Omental fat pad (tissue), 4 donors: ENCODE results near the gene SYMPK. TPM values are rescaled to one million over a fixed set of nuclear protein-coding genes. Genes with fewer than 3 reads are reported as not detected.

ENCODE experiments used
- ATAC-seq: fragments of 150-250 bp; one replicate; pipeline ENCODE4 v1.9.1; 2016; ENCODE audit warnings: mild to moderate bottlenecking, moderate library complexity; ENCODE audit not compliant: low FRiP score
- DNase-seq: peaks from one replicate; pipeline ENCODE4 v3.0.0-alpha.2; 2019; ENCODE audit warnings: low spot score
- total RNA-seq, 4 donors: library from RNA; depleted of rRNA; stranded (reverse); fragments of >200 nt; gene quantifications; one replicate each; pipeline ENCODE4 v1.1.0, GENCODE V29; 2016
- TF ChIP-seq, protein P1 (sequence below), 3 donors: fragments of 450-650 bp; IDR thresholded peaks; one replicate each; pipeline ENCODE4 v1.5.1; 2016 to 2017; ENCODE audit warnings: antibody characterized with exemption in 3 of 3, mild to moderate bottlenecking in 3 of 3, moderate library complexity in 2 of 3

SYMPK gene
- total RNA-seq, 4 donors from 2014 or later, result 17.3 to 35.2 (median 27.1) TPM

DNA sequence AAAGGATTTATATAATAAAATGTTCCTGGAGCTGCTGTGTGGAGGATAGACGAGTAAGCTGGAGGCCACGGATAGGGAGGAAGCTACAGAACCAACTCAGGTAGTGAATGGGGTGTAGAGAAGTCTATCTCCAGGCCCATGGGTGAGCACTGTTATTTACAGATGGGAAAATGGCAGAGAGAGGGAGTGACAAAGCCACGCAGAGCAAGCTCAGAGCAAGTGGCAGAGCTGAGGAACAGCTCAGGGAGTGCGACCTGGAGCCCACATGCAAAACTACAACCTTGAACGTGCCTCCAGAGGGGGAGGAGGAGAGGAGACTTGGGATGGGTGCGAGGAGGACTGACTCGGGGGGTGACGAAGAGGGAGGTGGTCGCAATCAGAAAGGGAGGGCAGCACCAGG, 34.4 kb downstream of the SYMPK start:
- TF ChIP-seq, protein P1, sequence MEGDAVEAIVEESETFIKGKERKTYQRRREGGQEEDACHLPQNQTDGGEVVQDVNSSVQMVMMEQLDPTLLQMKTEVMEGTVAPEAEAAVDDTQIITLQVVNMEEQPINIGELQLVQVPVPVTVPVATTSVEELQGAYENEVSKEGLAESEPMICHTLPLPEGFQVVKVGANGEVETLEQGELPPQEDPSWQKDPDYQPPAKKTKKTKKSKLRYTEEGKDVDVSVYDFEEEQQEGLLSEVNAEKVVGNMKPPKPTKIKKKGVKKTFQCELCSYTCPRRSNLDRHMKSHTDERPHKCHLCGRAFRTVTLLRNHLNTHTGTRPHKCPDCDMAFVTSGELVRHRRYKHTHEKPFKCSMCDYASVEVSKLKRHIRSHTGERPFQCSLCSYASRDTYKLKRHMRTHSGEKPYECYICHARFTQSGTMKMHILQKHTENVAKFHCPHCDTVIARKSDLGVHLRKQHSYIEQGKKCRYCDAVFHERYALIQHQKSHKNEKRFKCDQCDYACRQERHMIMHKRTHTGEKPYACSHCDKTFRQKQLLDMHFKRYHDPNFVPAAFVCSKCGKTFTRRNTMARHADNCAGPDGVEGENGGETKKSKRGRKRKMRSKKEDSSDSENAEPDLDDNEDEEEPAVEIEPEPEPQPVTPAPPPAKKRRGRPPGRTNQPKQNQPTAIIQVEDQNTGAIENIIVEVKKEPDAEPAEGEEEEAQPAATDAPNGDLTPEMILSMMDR (IDR thresholded peaks at IDR 0.05), result no peak
- ATAC-seq (no peak), DNase-seq (no peak)

DNA sequence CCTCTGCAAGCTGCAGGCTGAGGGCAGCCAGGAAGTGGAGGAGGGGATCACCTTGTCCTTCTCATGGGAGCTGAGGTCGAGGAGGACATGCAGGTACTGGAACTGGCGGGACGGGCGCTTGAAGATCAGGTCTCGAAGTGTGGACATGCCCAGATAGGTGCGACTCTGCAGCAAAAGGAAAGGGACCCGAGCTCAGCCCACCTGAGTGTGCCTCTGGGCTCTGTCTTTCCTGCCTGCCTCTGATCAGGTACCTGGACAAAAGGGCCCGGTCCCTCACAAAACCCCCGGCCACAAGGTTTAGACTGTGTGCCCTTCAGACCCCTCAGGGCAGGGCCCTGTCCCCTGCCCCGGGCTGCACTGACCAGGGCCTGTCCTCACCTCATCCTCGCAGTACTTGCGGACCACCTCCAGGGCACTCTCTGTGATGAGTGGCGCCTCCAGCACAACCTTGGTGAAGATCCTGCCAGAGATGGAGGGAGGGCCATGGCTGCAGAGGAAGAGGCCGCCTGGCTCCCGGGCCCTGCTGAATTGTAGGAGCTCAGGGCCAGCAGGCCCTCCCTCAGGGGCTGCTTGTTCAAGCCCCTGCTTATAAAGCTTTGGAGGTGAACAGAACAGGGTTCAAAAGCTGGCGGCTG, 35.4 kb downstream of the SYMPK start:
- ATAC-seq (no peak), DNase-seq (no peak)
- TF ChIP-seq, protein P1 (IDR thresholded peaks at IDR 0.05), result no peak

DNA sequence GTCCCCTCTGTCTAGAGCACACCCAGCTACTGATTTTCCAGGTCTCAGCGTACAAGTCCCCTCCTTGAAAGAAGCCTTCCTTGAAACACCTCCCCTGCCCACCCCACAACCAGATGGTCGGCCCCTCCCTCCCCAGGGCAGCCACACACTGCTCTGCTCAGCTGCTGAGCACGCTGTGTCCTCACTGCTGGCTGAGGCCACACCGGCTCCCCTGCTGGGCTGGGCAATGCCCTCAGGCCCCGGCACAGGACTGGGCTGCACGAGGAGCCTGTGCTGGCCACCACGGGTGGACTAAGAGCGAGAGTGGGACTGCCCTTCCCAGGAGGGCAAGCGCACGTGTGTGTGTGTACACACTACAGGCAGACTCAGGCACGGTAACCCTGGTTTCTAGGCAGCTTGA, 36.0 kb downstream of the SYMPK start:
- DNase-seq, result no peak
- TF ChIP-seq, protein P1 (IDR thresholded peaks at IDR 0.05), result no peak
- ATAC-seq, result no peak

DNA sequence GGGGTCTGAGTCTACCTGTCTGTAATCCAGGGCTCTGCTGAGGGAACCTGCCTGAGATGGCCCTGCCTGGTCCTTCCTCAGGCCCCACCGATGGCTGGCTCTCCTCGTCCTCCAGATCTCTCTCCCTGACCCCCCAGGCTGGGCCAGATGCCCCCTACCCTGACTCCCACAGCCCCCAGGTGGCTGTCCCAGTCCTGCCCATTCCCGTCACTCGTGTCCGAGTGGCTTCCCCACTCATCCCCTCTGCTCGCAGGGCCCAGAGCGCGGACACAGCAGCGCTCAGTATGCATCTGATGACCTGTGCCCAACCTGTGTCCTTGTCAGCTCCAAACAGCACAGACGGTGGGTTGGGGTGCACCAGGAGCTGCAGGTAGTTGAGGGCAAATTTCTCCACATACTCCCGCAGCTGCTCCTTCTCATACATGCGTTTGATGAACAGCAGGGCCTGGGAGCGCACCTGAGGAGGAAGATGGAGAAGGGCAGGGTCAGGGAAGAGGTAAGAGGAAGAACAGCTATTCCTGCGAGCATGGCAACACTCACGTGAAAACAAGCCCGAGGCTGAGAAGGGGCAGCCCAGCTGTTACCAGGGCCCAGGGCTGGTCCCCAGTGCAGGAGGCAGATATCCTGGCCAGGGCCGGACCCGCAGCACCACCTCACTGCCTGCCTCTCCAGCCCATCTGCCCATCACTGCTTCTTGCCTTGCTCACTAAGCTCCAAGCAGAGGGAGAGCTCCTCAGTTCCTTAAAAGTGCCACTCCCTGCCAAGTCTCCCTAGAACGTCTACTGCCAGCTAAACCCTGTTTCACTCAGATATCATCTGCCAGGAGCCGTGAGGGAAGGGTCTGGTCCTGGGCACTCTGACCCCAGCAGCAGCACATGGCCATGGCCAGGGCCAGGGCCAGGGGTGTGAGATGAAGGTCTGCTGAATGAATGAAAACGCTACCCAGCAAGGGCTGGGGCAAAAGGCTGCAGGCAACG, 36.7 kb downstream of the SYMPK start:
- TF ChIP-seq, protein P1 (IDR thresholded peaks at IDR 0.05), result no peak
- ATAC-seq, result no peak
- no peak for DNase-seq

DNA sequence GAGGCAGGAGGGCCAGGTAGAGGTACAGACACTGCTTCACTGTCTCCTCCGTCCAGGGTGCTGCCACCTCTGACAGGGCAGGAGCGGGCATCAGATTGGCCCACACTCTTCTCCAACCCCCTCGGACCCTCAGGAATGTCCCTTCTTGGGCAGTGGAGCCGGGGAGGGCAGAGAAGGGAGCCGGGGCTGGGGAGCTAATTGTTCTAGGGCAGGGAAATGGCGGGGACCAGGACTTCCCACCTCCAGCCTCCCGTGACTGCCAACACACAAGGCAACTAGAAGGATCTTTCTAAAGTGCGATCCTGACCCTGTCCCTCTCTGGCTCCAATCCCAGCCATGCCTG, 37.7 kb downstream of the SYMPK start:
- ATAC-seq, result no peak
- TF ChIP-seq, protein P1 (IDR thresholded peaks at IDR 0.05), result no peak
- no peak for DNase-seq

DNA sequence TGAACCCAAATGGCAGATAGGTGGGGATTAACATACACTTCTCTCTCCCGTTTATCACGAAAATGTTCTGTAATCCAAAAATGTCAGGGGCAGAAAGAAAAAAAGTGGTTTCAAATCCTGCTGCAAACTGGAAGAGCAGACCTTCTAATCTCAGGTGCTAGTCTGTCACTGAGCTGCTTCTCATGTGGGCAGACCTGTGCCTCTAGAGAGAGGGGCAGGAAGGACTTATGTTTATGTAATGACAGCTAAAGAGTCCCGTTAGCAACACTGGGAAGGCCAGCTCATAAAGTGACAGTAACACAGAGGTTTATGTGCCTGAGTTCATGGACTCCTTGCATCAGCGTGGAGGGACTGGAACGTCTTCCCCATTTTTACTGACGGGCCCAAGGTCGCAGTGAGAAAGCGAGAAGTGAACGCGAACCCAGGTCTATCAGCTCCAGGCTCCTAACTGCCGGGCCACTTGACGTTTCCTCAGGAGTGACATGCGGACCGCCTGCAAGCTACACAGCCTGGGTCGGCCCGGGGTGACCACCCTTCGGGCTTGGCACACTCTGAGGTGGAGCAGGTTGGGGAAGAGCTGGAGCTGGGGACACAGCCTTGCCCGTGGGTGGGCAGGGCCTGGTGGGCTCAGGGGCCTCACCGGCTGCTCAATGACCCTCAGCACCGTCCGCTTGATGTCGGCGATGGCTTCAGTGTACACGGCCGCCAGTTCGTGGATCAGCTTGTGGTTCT, 38.2 kb downstream of the SYMPK start:
- ATAC-seq, result no peak
- DNase-seq, result no peak
- TF ChIP-seq, protein P1 (IDR thresholded peaks at IDR 0.05), result no peak
